CD4-positive, CD25-positive, alpha-beta regulatory T cell (primary cell): ENCODE measurements around the gene EPHA2. TPM values are rescaled to one million over a fixed set of nuclear protein-coding genes. Genes with fewer than 3 reads are reported as not detected.

ENCODE experiments used
- ATAC-seq, 2 donors: fragments of 150-1000 bp; cut with Tn5 transposase; one replicate each; pipeline ENCODE4 v1.10.0; 2021; ENCODE audit warnings: low read depth in 2 of 2, moderate number of reproducible peaks in 2 of 2, moderate library complexity in 1 of 2
- DNase-seq, 3 donors: peaks; one replicate each; pipeline versions ENCODE4 v3.0.0 to v3.0.0-alpha.2; 2012 to 2022; ENCODE audit warnings: mixed read lengths in 1 of 3
- H3K27ac ChIP-seq: one replicate; pipeline ENCODE4 v1.7.0; 2013; ENCODE audit warnings: mild to moderate bottlenecking, low read length; ENCODE audit not compliant: insufficient read depth, poor library complexity, severe bottlenecking
- H3K27me3 ChIP-seq: one replicate; pipeline ENCODE4 v1.7.0; 2013; ENCODE audit warnings: low read length; ENCODE audit not compliant: control insufficient read depth, insufficient read depth
- H3K36me3 ChIP-seq: one replicate; pipeline ENCODE4 v1.7.0; 2013; ENCODE audit warnings: mild to moderate bottlenecking, low read length, moderate library complexity; ENCODE audit not compliant: control insufficient read depth, insufficient read depth
- H3K4me1 ChIP-seq: 2 replicates; pipeline ENCODE4 v1.7.0; 2013; ENCODE audit warnings: mild to moderate bottlenecking, low read length; ENCODE audit not compliant: insufficient read depth, control insufficient read depth, poor library complexity, severe bottlenecking
- H3K4me3 ChIP-seq: one replicate; pipeline ENCODE4 v1.7.0; 2013; ENCODE audit warnings: low read depth, mild to moderate bottlenecking, low read length, moderate library complexity
- H3K9me3 ChIP-seq, 2 experiments: 1 replicate in 1 of 2; 2 replicates in 1 of 2; pipeline ENCODE4 v1.7.0; 2013; ENCODE audit warnings: low read length in 2 of 2, mild to moderate bottlenecking in 1 of 2, moderate library complexity in 1 of 2; ENCODE audit not compliant: control insufficient read depth in 2 of 2
- H3K27ac Mint-ChIP-seq, 3 donors: one replicate each; pipeline ENCODE4 v1.8.0; 2020 to 2022; ENCODE audit warnings: mild to moderate bottlenecking in 3 of 3, mixed read lengths in 3 of 3, moderate library complexity in 2 of 3
- H3K27me3 Mint-ChIP-seq: one replicate; pipeline ENCODE4 v1.8.0; 2022; ENCODE audit warnings: mild to moderate bottlenecking, mixed read lengths
- H3K36me3 Mint-ChIP-seq: one replicate; pipeline ENCODE4 v1.8.0; 2020; ENCODE audit warnings: mixed read lengths
- H3K4me1 Mint-ChIP-seq, 4 donors: one replicate each; pipeline ENCODE4 v1.8.0; 2020 to 2022; ENCODE audit warnings: mixed read lengths in 4 of 4, mild to moderate bottlenecking in 1 of 4
- H3K4me3 Mint-ChIP-seq, 4 donors: one replicate each; pipeline ENCODE4 v1.8.0; 2020 to 2022; ENCODE audit warnings: mild to moderate bottlenecking in 4 of 4, mixed read lengths in 4 of 4, moderate library complexity in 3 of 4
- H3K9me3 Mint-ChIP-seq, 7 donors: one replicate each; pipeline ENCODE4 v1.8.0; 2020 to 2022; ENCODE audit warnings: mixed read lengths in 7 of 7, mild to moderate bottlenecking in 3 of 7, moderate library complexity in 2 of 7
- polyA plus RNA-seq, 4 donors: library from polyadenylated mRNA; unstranded; fragments of 300-500 nt; fragmentation: Illumina TruSeq; gene quantifications; one replicate each; pipeline ENCODE4 v1.2.3, GENCODE V29; 2021
- total RNA-seq: library from RNA; stranded (reverse); gene quantifications from one replicate; pipeline ENCODE4 v1.2.3, GENCODE V29; 2022

EPHA2 gene
- total and polyA plus RNA-seq, 5 donors from 2014 or later: not detected

GRCh38 chr1:16181887-16182719 is 26.2 kb upstream of the EPHA2 start:
- Histone ChIP-seq H3K9me3 (no peaks in the 10 kb centered on the region), H3K4me3 (no peak overlapping the region), H3K36me3 (no peaks in the 10 kb centered on the region), H3K4me1 (no peaks in the 10 kb centered on the region), H3K27me3 (no peaks in the 10 kb centered on the region), H3K27ac (no peak overlapping the region)
- no peak overlapping the region for H3K4me3 Mint-ChIP-seq
- ATAC-seq (no peak), DNase-seq (no peak)
- H3K9me3 Mint-ChIP-seq: no peaks in the 10 kb centered on the region
- H3K36me3 Mint-ChIP-seq: no peaks in the 10 kb centered on the region
- peaks cover 4% of the 10 kb centered on the region for H3K27me3 Mint-ChIP-seq
- H3K4me1 Mint-ChIP-seq: no peaks in the 10 kb centered on the region
- no peak overlapping the region for H3K27ac Mint-ChIP-seq

GRCh38 chr1:16180291-16180824 is 24.5 kb upstream of the EPHA2 start:
- H3K36me3 ChIP-seq: no peaks in the 10 kb centered on the region
- Mint-ChIP-seq H3K4me3 (no peak overlapping the region), H3K27ac (no peak overlapping the region), H3K4me1 (peaks cover 0 to 3% (median 0%) of the 10 kb centered on the region in 4 donors), H3K36me3 (no peaks in the 10 kb centered on the region), H3K9me3 (no peaks in the 10 kb centered on the region), H3K27me3 (peaks cover 4% of the 10 kb centered on the region)
- no peak overlapping the region for H3K27ac ChIP-seq
- H3K9me3 ChIP-seq: no peaks in the 10 kb centered on the region
- no peak overlapping the region for H3K4me3 ChIP-seq
- no peaks in the 10 kb centered on the region for H3K4me1 ChIP-seq
- ATAC-seq: no peak
- no peaks in the 10 kb centered on the region for H3K27me3 ChIP-seq
- DNase-seq: no peak

DNA sequence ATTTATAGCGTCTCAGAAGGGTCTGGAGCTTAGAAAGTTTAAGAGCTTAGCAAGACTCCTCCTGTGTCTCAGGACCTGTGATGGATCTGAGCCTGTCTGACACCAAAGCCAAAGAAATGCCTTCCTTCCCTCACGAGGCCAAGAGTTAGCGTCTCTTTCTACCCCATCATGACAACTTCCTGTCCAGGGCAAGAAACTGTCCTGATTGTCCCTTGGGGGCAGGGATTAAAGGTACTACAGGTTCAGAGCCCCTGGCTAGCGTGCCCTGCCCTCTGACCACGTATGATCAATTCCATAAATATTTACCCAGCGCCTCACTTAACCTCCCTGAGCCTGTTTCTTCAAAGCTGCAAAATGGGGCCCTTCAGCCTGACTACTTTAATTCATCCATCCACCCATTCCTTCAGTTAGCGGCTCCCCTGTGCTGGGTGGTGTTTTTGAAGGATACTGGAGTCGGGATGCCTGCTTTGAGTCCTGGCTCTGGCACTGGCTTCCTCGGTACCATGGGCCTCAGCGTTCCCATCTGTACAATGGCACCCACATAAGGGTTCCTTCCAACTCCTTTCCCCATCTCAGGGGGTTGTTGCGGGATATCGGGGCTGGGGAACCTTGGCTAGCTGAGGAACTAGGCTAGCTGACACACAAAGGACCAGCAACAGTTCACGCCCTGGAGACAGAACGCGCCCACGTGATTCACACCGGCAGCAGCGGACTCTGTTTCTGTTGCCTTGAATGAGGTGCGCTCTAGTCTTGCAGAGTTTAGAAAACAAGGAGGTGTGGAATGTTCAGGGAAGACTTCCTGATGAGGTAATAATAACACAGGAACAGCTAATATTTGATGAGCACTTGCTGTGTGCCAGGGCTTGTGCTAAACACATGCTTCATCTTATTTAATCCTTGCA is 23.0 kb upstream of the EPHA2 start:
- H3K36me3 Mint-ChIP-seq: no peaks in the 10 kb centered on the region
- Histone ChIP-seq H3K27me3 (no peaks in the 10 kb centered on the region), H3K27ac (no peak overlapping the region), H3K4me3 (no peak overlapping the region), H3K4me1 (no peaks in the 10 kb centered on the region), H3K9me3 (no peaks in the 10 kb centered on the region), H3K36me3 (no peaks in the 10 kb centered on the region)
- ATAC-seq (no peak), DNase-seq (no peak)
- H3K27me3 Mint-ChIP-seq: peaks cover 4% of the 10 kb centered on the region
- no peaks in the 10 kb centered on the region for H3K9me3 Mint-ChIP-seq
- H3K27ac Mint-ChIP-seq: no peak overlapping the region
- no peak overlapping the region for H3K4me3 Mint-ChIP-seq
- H3K4me1 Mint-ChIP-seq: peaks cover 0 to 3% (median 0%) of the 10 kb centered on the region in 4 donors

DNA sequence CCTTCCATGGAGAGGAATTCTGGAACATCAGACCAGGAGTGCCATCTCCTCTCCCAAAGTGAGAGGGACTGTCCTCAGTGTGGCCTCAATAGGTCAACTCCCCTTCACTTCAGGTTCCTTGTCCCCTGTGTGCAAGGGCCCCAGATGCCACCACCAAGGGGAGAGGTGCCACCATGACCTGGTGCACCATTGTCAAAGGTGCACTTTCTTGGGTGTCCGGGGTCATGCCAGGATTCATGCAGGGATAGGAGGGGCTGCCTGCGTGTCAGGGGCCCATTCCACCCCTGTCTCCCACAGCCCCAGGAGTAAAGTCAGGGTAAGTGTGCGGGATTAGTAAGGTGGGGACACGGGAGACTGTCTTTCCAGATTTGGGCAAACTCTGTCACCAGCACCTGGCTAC is 21.4 kb upstream of the EPHA2 start:
- Mint-ChIP-seq H3K4me1 (peaks cover 0 to 3% (median 0%) of the 10 kb centered on the region in 4 donors), H3K9me3 (no peaks in the 10 kb centered on the region), H3K36me3 (no peaks in the 10 kb centered on the region), H3K4me3 (no peak overlapping the region), H3K27me3 (peaks cover 4% of the 10 kb centered on the region), H3K27ac (no peak overlapping the region)
- Histone ChIP-seq H3K4me3 (no peak overlapping the region), H3K4me1 (no peaks in the 10 kb centered on the region), H3K27me3 (no peaks in the 10 kb centered on the region), H3K27ac (no peak overlapping the region), H3K9me3 (no peaks in the 10 kb centered on the region), H3K36me3 (no peaks in the 10 kb centered on the region)
- ATAC-seq (no peak), DNase-seq (no peak)

GRCh38 chr1:16176653-16177052 is 20.8 kb upstream of the EPHA2 start:
- H3K4me3 Mint-ChIP-seq: no peak overlapping the region
- no peak overlapping the region for H3K27ac ChIP-seq
- H3K9me3 ChIP-seq: no peaks in the 10 kb centered on the region
- no peaks in the 10 kb centered on the region for H3K36me3 ChIP-seq
- no peaks in the 10 kb centered on the region for H3K36me3 Mint-ChIP-seq
- no peak overlapping the region for H3K4me3 ChIP-seq
- H3K4me1 Mint-ChIP-seq: peaks cover 0 to 3% (median 0%) of the 10 kb centered on the region in 4 donors
- no peak overlapping the region for H3K27ac Mint-ChIP-seq
- H3K4me1 ChIP-seq: no peaks in the 10 kb centered on the region
- H3K27me3 ChIP-seq: no peaks in the 10 kb centered on the region
- DNase-seq (no peak), ATAC-seq (no peak)
- no peaks in the 10 kb centered on the region for H3K9me3 Mint-ChIP-seq
- no peaks in the 10 kb centered on the region for H3K27me3 Mint-ChIP-seq

GRCh38 chr1:16175610-16176553 is 20.0 kb upstream of the EPHA2 start:
- Histone ChIP-seq H3K4me1 (no peaks in the 10 kb centered on the region), H3K27ac (no peak overlapping the region), H3K36me3 (no peaks in the 10 kb centered on the region), H3K27me3 (no peaks in the 10 kb centered on the region), H3K9me3 (no peaks in the 10 kb centered on the region), H3K4me3 (no peak overlapping the region)
- H3K27me3 Mint-ChIP-seq: no peaks in the 10 kb centered on the region
- no peak overlapping the region for H3K4me3 Mint-ChIP-seq
- ATAC-seq (no peak), DNase-seq (no peak)
- peaks cover 0 to 5% (median 1%) of the 10 kb centered on the region in 4 donors for H3K4me1 Mint-ChIP-seq
- no peak overlapping the region for H3K27ac Mint-ChIP-seq
- H3K9me3 Mint-ChIP-seq: no peaks in the 10 kb centered on the region
- no peaks in the 10 kb centered on the region for H3K36me3 Mint-ChIP-seq
